GM12891 (cell line): ENCODE results near the gene IMMP2L.

ENCODE experiments used
- POLR2A ChIP-seq: IDR thresholded peaks from 2 replicates; pipeline ENCODE4 v1.6.1; 2011; ENCODE audit warnings: low read depth, low read length, control low read depth
- POLR2AphosphoS5 ChIP-seq: IDR thresholded peaks from 2 replicates; pipeline ENCODE4 v1.6.1; 2011; ENCODE audit warnings: low read depth, low read length, control low read depth
- SPI1 ChIP-seq: IDR thresholded peaks from 2 replicates; pipeline ENCODE4 v1.6.1; 2011; ENCODE audit warnings: low read depth, low read length, control low read depth
- TAF1 ChIP-seq: IDR thresholded peaks from 2 replicates; pipeline ENCODE4 v1.6.1; 2011; ENCODE audit warnings: low read depth, low read length, control low read depth

- TF ChIP-seq TAF1 (no peak), SPI1 (no peak), POLR2AphosphoS5 (no peak), POLR2A (no peak)
These were observed 511.3 kb downstream of the IMMP2L start for GRCh38 chr7:111050875-111051416.
